Measurements from ENCODE around the gene C1RL.

Gene C1RL

GRCh38 chr12:7108796-7109571 is at the start of gene C1RL:
Gene C1RL, minus strand, starts transcription at chr12:7109214. Its CDS starts 34 bp downstream, at chr12:7109180.
- Mint-ChIP-seq H3K27me3 (no peaks in the 10 kb centered on the region), H3K27ac (peak within 1 kb of the TSS; percentile 95), H3K4me3 (peak within 1 kb of the TSS; percentile 97), H3K36me3 (peaks cover 43% of the 10 kb centered on the region), H3K4me1 (peaks cover 68% of the 10 kb centered on the region), H3K9me3 (peaks cover 12% of the 10 kb centered on the region)
- CTCF ChIA-PET = interaction anchor here (0.7 to 3.0 kb wide), 22 partner anchors 9 to 240 kb away, joined by 3 to 22 read pairs (median 5); partner anchors contain the start of genes C12orf57, C1R, LPCAT3 and RNU7-1
- DNase-seq = peak; percentile 87

GRCh38 chr12:7157391-7157790 is 48.4 kb upstream of the C1RL start:
- H3K4me3 Mint-ChIP-seq = no peak overlapping the region
- H3K27ac Mint-ChIP-seq = no peak overlapping the region
- no peaks in the 10 kb centered on the region for H3K9me3 Mint-ChIP-seq
- H3K36me3 Mint-ChIP-seq = peaks cover 22% of the 10 kb centered on the region
- peaks cover under 1% of the 10 kb centered on the region for H3K4me1 Mint-ChIP-seq
- peaks cover 10% of the 10 kb centered on the region for H3K27me3 Mint-ChIP-seq
- CTCF ChIA-PET = no interaction called here
- no peak for DNase-seq

GRCh38 chr12:7156259-7157197 is 47.5 kb upstream of the C1RL start:
- DNase-seq = no peak
- H3K4me3 Mint-ChIP-seq = no peak overlapping the region
- no peaks in the 10 kb centered on the region for H3K4me1 Mint-ChIP-seq
- H3K36me3 Mint-ChIP-seq = peaks cover 22% of the 10 kb centered on the region
- H3K9me3 Mint-ChIP-seq = no peaks in the 10 kb centered on the region
- H3K27me3 Mint-ChIP-seq = peaks cover 3% of the 10 kb centered on the region
- no peak overlapping the region for H3K27ac Mint-ChIP-seq
- CTCF ChIA-PET = interaction anchor here (0.9 kb wide), 1 partner anchor 9 kb away, joined by 3 read pairs; no protein-coding TSS in a partner anchor

GRCh38 chr12:7155471-7156034 is 46.5 kb upstream of the C1RL start:
- CTCF ChIA-PET = interaction anchor here (1.1 to 1.3 kb wide), 2 partner anchors 10 to 44 kb away, joined by 3 to 5 read pairs; no protein-coding TSS in a partner anchor
- Mint-ChIP-seq H3K27me3 (no peaks in the 10 kb centered on the region), H3K4me3 (no peak overlapping the region), H3K27ac (no peak overlapping the region), H3K9me3 (no peaks in the 10 kb centered on the region), H3K36me3 (peaks cover 26% of the 10 kb centered on the region), H3K4me1 (no peaks in the 10 kb centered on the region)
- DNase-seq = no peak

GRCh38 chr12:7154901-7155470 is 46.0 kb upstream of the C1RL start:
- H3K27me3 Mint-ChIP-seq = no peaks in the 10 kb centered on the region
- no peaks in the 10 kb centered on the region for H3K9me3 Mint-ChIP-seq
- CTCF ChIA-PET = interaction anchor here (1.1 to 1.3 kb wide), 2 partner anchors 9 to 44 kb away, joined by 3 to 5 read pairs; no protein-coding TSS in a partner anchor
- peaks cover 32% of the 10 kb centered on the region for H3K36me3 Mint-ChIP-seq
- no peak for DNase-seq
- no peaks in the 10 kb centered on the region for H3K4me1 Mint-ChIP-seq
- no peak overlapping the region for H3K27ac Mint-ChIP-seq
- no peak overlapping the region for H3K4me3 Mint-ChIP-seq

- CTCF ChIA-PET = interaction anchor here (1.0 to 1.3 kb wide), 2 partner anchors 8 to 9 kb away, joined by 4 to 5 read pairs; no protein-coding TSS in a partner anchor
- no peaks in the 10 kb centered on the region for H3K9me3 Mint-ChIP-seq
- H3K27ac Mint-ChIP-seq = no peak overlapping the region
These were observed 45.0 kb upstream of the C1RL start for GRCh38 chr12:7154042-7154441.

GRCh38 chr12:7152818-7153217 is 43.8 kb upstream of the C1RL start:
- no peak for DNase-seq
- no peaks in the 10 kb centered on the region for H3K27me3 Mint-ChIP-seq
- CTCF ChIA-PET = interaction anchor here (1.0 kb wide), 1 partner anchor 10 kb away, joined by 4 read pairs; no protein-coding TSS in a partner anchor
- peaks cover 10% of the 10 kb centered on the region for H3K4me1 Mint-ChIP-seq
- peaks cover 50% of the 10 kb centered on the region for H3K36me3 Mint-ChIP-seq
- H3K4me3 Mint-ChIP-seq = no peak overlapping the region
- no peaks in the 10 kb centered on the region for H3K9me3 Mint-ChIP-seq
- H3K27ac Mint-ChIP-seq = no peak overlapping the region

More at GRCh38 chr12:7154042-7154441, 45.0 kb upstream of the C1RL start:
- Mint-ChIP-seq H3K36me3 (peaks cover 38% of the 10 kb centered on the region), H3K27me3 (no peaks in the 10 kb centered on the region), H3K4me1 (peaks cover 2% of the 10 kb centered on the region), H3K4me3 (no peak overlapping the region)
- no peak for DNase-seq

GRCh38 chr12:7151532-7151931 is 42.5 kb upstream of the C1RL start:
- Mint-ChIP-seq H3K4me1 (peaks cover 10% of the 10 kb centered on the region), H3K4me3 (no peak overlapping the region), H3K27ac (no peak overlapping the region), H3K36me3 (peaks cover 50% of the 10 kb centered on the region), H3K9me3 (no peaks in the 10 kb centered on the region), H3K27me3 (no peaks in the 10 kb centered on the region)
- CTCF ChIA-PET = no interaction called here
- no peak for DNase-seq

- no peak overlapping the region for H3K27ac Mint-ChIP-seq
- H3K4me1 Mint-ChIP-seq = peaks cover 10% of the 10 kb centered on the region
- H3K4me3 Mint-ChIP-seq = no peak overlapping the region
- CTCF ChIA-PET = no interaction called here
- H3K27me3 Mint-ChIP-seq = no peaks in the 10 kb centered on the region
- H3K36me3 Mint-ChIP-seq = peaks cover 50% of the 10 kb centered on the region
- H3K9me3 Mint-ChIP-seq = no peaks in the 10 kb centered on the region
- DNase-seq = no peak
These were observed 41.8 kb upstream of the C1RL start for GRCh38 chr12:7150841-7151240.

- Mint-ChIP-seq H3K4me3 (no peak overlapping the region), H3K27ac (no peak overlapping the region), H3K36me3 (peaks cover 53% of the 10 kb centered on the region), H3K27me3 (no peaks in the 10 kb centered on the region), H3K4me1 (peaks cover 10% of the 10 kb centered on the region), H3K9me3 (no peaks in the 10 kb centered on the region)
- no peak for DNase-seq
- CTCF ChIA-PET = no interaction called here
These were observed 41.3 kb upstream of the C1RL start for GRCh38 chr12:7150356-7150755.

- H3K36me3 Mint-ChIP-seq = peaks cover 65% of the 10 kb centered on the region
- H3K9me3 Mint-ChIP-seq = no peaks in the 10 kb centered on the region
- no peak overlapping the region for H3K4me3 Mint-ChIP-seq
- CTCF ChIA-PET = no interaction called here
- DNase-seq = no peak
- no peak overlapping the region for H3K27ac Mint-ChIP-seq
- no peaks in the 10 kb centered on the region for H3K27me3 Mint-ChIP-seq
- H3K4me1 Mint-ChIP-seq = peaks cover 13% of the 10 kb centered on the region
These were observed 37.9 kb upstream of the C1RL start for GRCh38 chr12:7146906-7147305.

GRCh38 chr12:7146228-7146627 is 37.2 kb upstream of the C1RL start:
- Mint-ChIP-seq H3K4me3 (no peak overlapping the region), H3K9me3 (no peaks in the 10 kb centered on the region), H3K36me3 (peaks cover 70% of the 10 kb centered on the region), H3K27ac (no peak overlapping the region), H3K4me1 (peaks cover 13% of the 10 kb centered on the region), H3K27me3 (no peaks in the 10 kb centered on the region)
- CTCF ChIA-PET = interaction anchor here (0.8 to 2.2 kb wide), 4 partner anchors 9 to 149 kb away, joined by 3 to 7 read pairs (median 5); partner anchors contain the start of gene PEX5
- DNase-seq = no peak

GRCh38 chr12:7145671-7146070 is 36.7 kb upstream of the C1RL start:
- Mint-ChIP-seq H3K27ac (no peak overlapping the region), H3K36me3 (peaks cover 73% of the 10 kb centered on the region), H3K4me1 (peaks cover 13% of the 10 kb centered on the region), H3K9me3 (no peaks in the 10 kb centered on the region), H3K4me3 (no peak overlapping the region), H3K27me3 (no peaks in the 10 kb centered on the region)
- CTCF ChIA-PET = interaction anchor here (0.8 to 2.2 kb wide), 6 partner anchors 9 to 173 kb away, joined by 3 to 7 read pairs (median 4); partner anchors contain the start of gene PEX5
- no peak for DNase-seq
